ENCODE measurements around the gene CCNB1IP1. TPM values are rescaled to one million over a fixed set of nuclear protein-coding genes. Genes with fewer than 3 reads are reported as not detected.
A peak's percentile ranks its signal among the peaks of the same experiment; 100 is the strongest.

Gene CCNB1IP1
- 149 to 155 TPM (median 151 TPM) in 3 replicates for total RNA-seq (2021)
- percentile 98 among the genes with signal in this experiment for Bru-seq, nascent RNA
- long read RNA-seq, experiment 1, transcript CCNB1IP1-202 (7 exons, 1,479 nt): major isoform, 107 of 157 reads
- long read RNA-seq, experiment 1, partial matches to known transcripts: 26 of 157 reads
- long read RNA-seq, experiment 1, other reads (novel, unspliced or antisense): 16 of 157 reads
- long read RNA-seq, experiment 2, transcript CCNB1IP1-202 (7 exons, 1,479 nt): major isoform, 33 of 284 reads
- long read RNA-seq, experiment 2, partial matches to known transcripts: 182 of 284 reads
- long read RNA-seq, experiment 2, other reads (novel, unspliced or antisense): 68 of 284 reads
- long read RNA-seq, experiment 3, transcript CCNB1IP1-201 (6 exons, 1,305 nt): minor isoform, 26 of 287 reads
- long read RNA-seq, experiment 3, transcript CCNB1IP1-202 (7 exons, 1,479 nt): major isoform, 200 of 287 reads
- long read RNA-seq, experiment 3, partial matches to known transcripts: 25 of 287 reads
- long read RNA-seq, experiment 3, other reads (novel, unspliced or antisense): 31 of 287 reads

GRCh38 chr14:20332788-20333493 is at the start of gene CCNB1IP1:
TSS of gene CCNB1IP1 (minus strand) at chr14:20333279. CDS start at chr14:20316523, 16,756 bp downstream.
- H3K27ac Mint-ChIP-seq: peak within 1 kb of the TSS; percentile 98
- CTCF ChIA-PET: interaction anchor here (1.1 to 1.3 kb wide), 3 partner anchors 9 to 10 kb away, joined by 3 to 9 read pairs (median 5); partner anchors contain the start of gene PARP2
- no peaks in the 10 kb centered on the region for H3K27me3 Mint-ChIP-seq (ENCODE audit: low read depth)
- H3K36me3 Mint-ChIP-seq: peaks cover 24% of the 10 kb centered on the region
- POLR2A ChIA-PET: interaction anchor here (0.6 to 2.8 kb wide), 4 partner anchors 10 to 281 kb away, joined by 3 to 46 read pairs (median 6); partner anchors contain the start of gene PARP2
- peaks cover 26% of the 10 kb centered on the region for H3K4me1 Mint-ChIP-seq
- peak within 1 kb of the TSS; percentile 94 for H3K4me3 Mint-ChIP-seq
- DNase-seq (ENCODE audit: low spot score) (peak; percentile 23), ATAC-seq (peak; percentile 98)
- H3K9me3 Mint-ChIP-seq: no peaks in the 10 kb centered on the region
- TF ChIP-seq ZNF317 (CRISPR knock-in tag; IDR thresholded peaks at IDR 0.05; ENCODE audit: borderline replicate concordance, low read depth): no peak
- TF ChIP-seq ZNF281 (CRISPR knock-in tag; IDR thresholded peaks at IDR 0.05): no peak
- no peak for TF ChIP-seq MXD4 (CRISPR knock-in tag; IDR thresholded peaks at IDR 0.05; ENCODE audit: borderline replicate concordance)
- TF ChIP-seq OVOL2 (CRISPR knock-in tag; IDR thresholded peaks at IDR 0.05; ENCODE audit: borderline replicate concordance): no peak
- no peak for TF ChIP-seq GTF2I (CRISPR knock-in tag; conservative IDR thresholded peaks at IDR 0.05)
- TF ChIP-seq ETV6 (CRISPR knock-in tag; IDR thresholded peaks at IDR 0.05): no peak
- no peak for TF ChIP-seq ZNF396 (CRISPR knock-in tag; IDR thresholded peaks at IDR 0.05; ENCODE audit: borderline replicate concordance)
- TF ChIP-seq SMAD4 (CRISPR knock-in tag; IDR thresholded peaks at IDR 0.05): no peak
- no peak for TF ChIP-seq AR (CRISPR knock-in tag; IDR thresholded peaks at IDR 0.05)
- no peak for TF ChIP-seq FOXP4 (CRISPR knock-in tag; IDR thresholded peaks at IDR 0.05)
- no peak for TF ChIP-seq MLX (CRISPR knock-in tag; IDR thresholded peaks at IDR 0.05)
- no peak for TF ChIP-seq CBFB (CRISPR knock-in tag; IDR thresholded peaks at IDR 0.05; ENCODE audit: low read depth)
- peak; percentile 69; the same call in 1 of the 2 replicates for TF ChIP-seq MAX (CRISPR knock-in tag; IDR thresholded peaks at IDR 0.05)
- TF ChIP-seq NFE2L1 (CRISPR knock-in tag; IDR thresholded peaks at IDR 0.05): 0 out of 2 replicates have a peak, but pooled peaks have one; percentile 49
- TF ChIP-seq ERG (CRISPR knock-in tag; IDR thresholded peaks at IDR 0.05): no peak
- TF ChIP-seq ZNF512 (CRISPR knock-in tag; IDR thresholded peaks at IDR 0.05; ENCODE audit: borderline replicate concordance): no peak
- no peak for TF ChIP-seq E2F5 (CRISPR knock-in tag; IDR thresholded peaks at IDR 0.05)
- no peak for TF ChIP-seq ZNF138 (CRISPR knock-in tag; conservative IDR thresholded peaks at IDR 0.05)
- TF ChIP-seq TEAD1 (CRISPR knock-in tag; IDR thresholded peaks at IDR 0.05): no peak
- no peak for TF ChIP-seq JAZF1 (CRISPR knock-in tag; IDR thresholded peaks at IDR 0.05)
- peak; percentile 56 for TF ChIP-seq NFYB (CRISPR knock-in tag; conservative IDR thresholded peaks at IDR 0.05; ENCODE audit: low read depth)
- no peak for TF ChIP-seq CREB1 (CRISPR knock-in tag; IDR thresholded peaks at IDR 0.05)
